ENCODE results near the gene CD28. TPM values are rescaled to one million over a fixed set of nuclear protein-coding genes. Genes with fewer than 3 reads are reported as not detected.

Gene CD28
- total RNA-seq, 2 donors from 2014 or later: 0.52 TPM; not detected in 1

GRCh38 chr2:203704430-203704829, 2.0 kb upstream of the CD28 start:
- no peak overlapping the region for H3K27ac ChIP-seq
- DNase-seq: no peak
- no peak overlapping the region for H3K4me3 ChIP-seq
- intact Hi-C loops (cut with DNase I): no loop called here
- H3K27me3 ChIP-seq: no peaks in the 10 kb centered on the region
- H3K4me1 ChIP-seq: no peaks in the 10 kb centered on the region
- H3K36me3 ChIP-seq (replicated peaks in 1 of 2; ENCODE audit: insufficient read depth in 1 of 2, low read depth in 2 of 2): no peaks in the 10 kb centered on the region
- no peak for ATAC-seq
- TF ChIP-seq POLR2A (IDR thresholded peaks at IDR 0.05) (no peak), CTCF (IDR thresholded peaks at IDR 0.05) (no peak)
- no peaks in the 10 kb centered on the region for H3K9me3 ChIP-seq
- 68 to 74% methylated on average over 1 of the region's 1 CpG for WGBS, 2 donors

GRCh38 chr2:203705178-203705577, 1.3 kb upstream of the CD28 start:
- 81 to 89% methylated on average over 6 of the region's 6 CpGs for WGBS, 2 donors
- no peaks in the 10 kb centered on the region for H3K36me3 ChIP-seq (replicated peaks in 1 of 2; ENCODE audit: insufficient read depth in 1 of 2, low read depth in 2 of 2)
- H3K4me1 ChIP-seq: no peaks in the 10 kb centered on the region
- TF ChIP-seq POLR2A (IDR thresholded peaks at IDR 0.05): no peak
- no peak for TF ChIP-seq CTCF (IDR thresholded peaks at IDR 0.05)
- ATAC-seq (no peak), DNase-seq (no peak)
- no peaks in the 10 kb centered on the region for H3K9me3 ChIP-seq
- H3K4me3 ChIP-seq: no peak overlapping the region
- H3K27ac ChIP-seq: no peak overlapping the region
- no peaks in the 10 kb centered on the region for H3K27me3 ChIP-seq
- intact Hi-C loops (cut with DNase I): no loop called here

GRCh38 chr2:203707530-203707929, 1.1 kb downstream of the CD28 start:
- H3K4me1 ChIP-seq: no peaks in the 10 kb centered on the region
- H3K4me3 ChIP-seq: no peak overlapping the region
- H3K27me3 ChIP-seq: no peaks in the 10 kb centered on the region
- ATAC-seq (no peak), DNase-seq (no peak)
- H3K36me3 ChIP-seq (replicated peaks in 1 of 2; ENCODE audit: insufficient read depth in 1 of 2, low read depth in 2 of 2): no peaks in the 10 kb centered on the region
- no peak overlapping the region for H3K27ac ChIP-seq
- intact Hi-C loops (cut with DNase I): no loop called here
- TF ChIP-seq CTCF (IDR thresholded peaks at IDR 0.05) (no peak), POLR2A (IDR thresholded peaks at IDR 0.05) (no peak)
- WGBS, 2 donors: 77 to 83% methylated on average over 5 of the region's 5 CpGs
- H3K9me3 ChIP-seq: no peaks in the 10 kb centered on the region

- no peaks in the 10 kb centered on the region for H3K4me1 ChIP-seq
- intact Hi-C loops (cut with DNase I): no loop called here
- no peaks in the 10 kb centered on the region for H3K36me3 ChIP-seq (replicated peaks in 1 of 2; ENCODE audit: insufficient read depth in 1 of 2, low read depth in 2 of 2)
- no peak overlapping the region for H3K27ac ChIP-seq
- H3K27me3 ChIP-seq: no peaks in the 10 kb centered on the region
- 91 to 95% methylated on average over 11 of the region's 11 CpGs for WGBS, 2 donors
- DNase-seq (no peak), ATAC-seq (no peak)
- H3K4me3 ChIP-seq: no peak overlapping the region
- TF ChIP-seq CTCF (IDR thresholded peaks at IDR 0.05) (no peak), POLR2A (IDR thresholded peaks at IDR 0.05) (no peak)
- H3K9me3 ChIP-seq: no peaks in the 10 kb centered on the region
Observed at GRCh38 chr2:203708846-203709396, 2.5 kb downstream of the CD28 start.

GRCh38 chr2:203709416-203710040, 3.1 kb downstream of the CD28 start:
- ATAC-seq (no peak), DNase-seq (no peak)
- no peaks in the 10 kb centered on the region for H3K36me3 ChIP-seq (replicated peaks in 1 of 2; ENCODE audit: insufficient read depth in 1 of 2, low read depth in 2 of 2)
- intact Hi-C loops (cut with DNase I): no loop called here
- H3K27me3 ChIP-seq: no peaks in the 10 kb centered on the region
- no peaks in the 10 kb centered on the region for H3K9me3 ChIP-seq
- H3K4me3 ChIP-seq: no peak overlapping the region
- no peaks in the 10 kb centered on the region for H3K4me1 ChIP-seq
- 84 to 85% methylated on average over 3 of the region's 3 CpGs for WGBS, 2 donors
- no peak for TF ChIP-seq CTCF (IDR thresholded peaks at IDR 0.05)
- TF ChIP-seq POLR2A (IDR thresholded peaks at IDR 0.05): no peak
- H3K27ac ChIP-seq: no peak overlapping the region
